ENCODE measurements around the gene APP. TPM values are rescaled to one million over a fixed set of nuclear protein-coding genes. Genes with fewer than 3 reads are reported as not detected.

The APP gene
- total RNA-seq, 4 donors from 2014 or later, result 471 to 1,291 (median 672) TPM

- peak overlapping the region in 3 of 4 donors; percentile 37 to 58 (median 38) for H3K27ac ChIP-seq
- intact Hi-C loops (cut with DNase I; ENCODE audit: low total_unique reads), result no loop called here
- no peaks in the 10 kb centered on the region for H3K36me3 ChIP-seq
- H3K4me3 ChIP-seq, result no peak overlapping the region
- 46 to 53% methylated on average over 4 of the region's 4 CpGs for WGBS, 2 donors (ENCODE audit: low coverage in 1 of 2)
- in situ Hi-C loops (cut with MboI; ENCODE audit: low pct_ligation_motif_present in 1 of 4, low pct_unique_long_range_greater_than_20kb in 1 of 4, low sequenced_read_pairs in 3 of 4), result no loop called here
- no peaks in the 10 kb centered on the region for H3K27me3 ChIP-seq
- no peaks in the 10 kb centered on the region for H3K9me3 ChIP-seq
- TF ChIP-seq, protein P1, sequence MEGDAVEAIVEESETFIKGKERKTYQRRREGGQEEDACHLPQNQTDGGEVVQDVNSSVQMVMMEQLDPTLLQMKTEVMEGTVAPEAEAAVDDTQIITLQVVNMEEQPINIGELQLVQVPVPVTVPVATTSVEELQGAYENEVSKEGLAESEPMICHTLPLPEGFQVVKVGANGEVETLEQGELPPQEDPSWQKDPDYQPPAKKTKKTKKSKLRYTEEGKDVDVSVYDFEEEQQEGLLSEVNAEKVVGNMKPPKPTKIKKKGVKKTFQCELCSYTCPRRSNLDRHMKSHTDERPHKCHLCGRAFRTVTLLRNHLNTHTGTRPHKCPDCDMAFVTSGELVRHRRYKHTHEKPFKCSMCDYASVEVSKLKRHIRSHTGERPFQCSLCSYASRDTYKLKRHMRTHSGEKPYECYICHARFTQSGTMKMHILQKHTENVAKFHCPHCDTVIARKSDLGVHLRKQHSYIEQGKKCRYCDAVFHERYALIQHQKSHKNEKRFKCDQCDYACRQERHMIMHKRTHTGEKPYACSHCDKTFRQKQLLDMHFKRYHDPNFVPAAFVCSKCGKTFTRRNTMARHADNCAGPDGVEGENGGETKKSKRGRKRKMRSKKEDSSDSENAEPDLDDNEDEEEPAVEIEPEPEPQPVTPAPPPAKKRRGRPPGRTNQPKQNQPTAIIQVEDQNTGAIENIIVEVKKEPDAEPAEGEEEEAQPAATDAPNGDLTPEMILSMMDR (IDR thresholded peaks at IDR 0.05), result no peak
- TF ChIP-seq POLR2AphosphoS5 (IDR thresholded peaks at IDR 0.05) (no peak), EP300 (IDR thresholded peaks at IDR 0.05; ENCODE audit: low read depth) (no peak), POLR2A (IDR thresholded peaks at IDR 0.05) (no peak)
- DNase-seq, result no peak
- peaks cover 0 to 4% (median 0%) of the 10 kb centered on the region in 4 donors for H3K4me1 ChIP-seq
These were observed 332.9 kb downstream of the APP start for GRCh38 chr21:25837533-25838265.

DNA sequence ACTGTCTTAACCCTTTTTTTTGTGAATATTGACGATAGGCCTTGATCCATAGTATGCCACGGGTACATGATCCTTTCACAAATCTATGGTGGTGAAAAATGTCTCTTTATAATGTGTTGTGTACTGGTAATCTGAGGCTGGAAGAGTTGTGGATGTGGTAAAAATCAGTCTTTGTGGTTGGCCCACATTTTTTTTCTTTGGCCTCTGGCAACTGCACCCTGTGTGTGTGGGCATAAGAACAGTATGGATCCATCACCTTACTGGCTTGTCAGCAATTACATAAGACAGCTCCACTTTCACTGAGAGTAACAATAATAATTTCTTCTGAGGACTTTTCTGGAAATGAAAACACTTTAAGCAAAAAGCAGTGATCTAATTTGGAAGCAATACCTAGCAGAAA, 334.2 kb downstream of the APP start:
- no peaks in the 10 kb centered on the region for H3K9me3 ChIP-seq
- in situ Hi-C loops (cut with MboI; ENCODE audit: low pct_ligation_motif_present in 1 of 4, low pct_unique_long_range_greater_than_20kb in 1 of 4, low sequenced_read_pairs in 3 of 4), result no loop called here

GRCh38 chr21:25834381-25834780, 336.2 kb downstream of the APP start:
- Histone ChIP-seq H3K9me3 (no peaks in the 10 kb centered on the region), H3K36me3 (no peaks in the 10 kb centered on the region), H3K4me3 (no peak overlapping the region), H3K4me1 (peaks cover 0 to 4% (median 0%) of the 10 kb centered on the region in 4 donors), H3K27ac (no peak overlapping the region), H3K27me3 (no peaks in the 10 kb centered on the region)
- TF ChIP-seq POLR2A (IDR thresholded peaks at IDR 0.05) (no peak), EP300 (IDR thresholded peaks at IDR 0.05; ENCODE audit: low read depth) (no peak), POLR2AphosphoS5 (IDR thresholded peaks at IDR 0.05) (no peak)
- TF ChIP-seq, protein P1 (IDR thresholded peaks at IDR 0.05), result no peak
- 64 to 71% methylated on average over 1 to 3 of the region's 3 CpGs for WGBS, 2 donors (ENCODE audit: low coverage in 1 of 2)
- DNase-seq, result no peak
- in situ Hi-C loops (cut with MboI; ENCODE audit: low pct_ligation_motif_present in 1 of 4, low pct_unique_long_range_greater_than_20kb in 1 of 4, low sequenced_read_pairs in 3 of 4), result no loop called here
- intact Hi-C loops (cut with DNase I; ENCODE audit: low total_unique reads), result no loop called here

More for the DNA sequence above, 334.2 kb downstream of the APP start:
- H3K4me1 ChIP-seq, result peaks cover 0 to 4% (median 0%) of the 10 kb centered on the region in 4 donors
- H3K27ac ChIP-seq, result peak overlapping the region in 3 of 4 donors; percentile 37 to 58 (median 38)
- H3K4me3 ChIP-seq, result no peak overlapping the region
- 93 to 100% methylated on average over 2 of the region's 2 CpGs for WGBS, 2 donors (ENCODE audit: low coverage in 1 of 2)
- H3K27me3 ChIP-seq, result no peaks in the 10 kb centered on the region
- no peaks in the 10 kb centered on the region for H3K36me3 ChIP-seq
- intact Hi-C loops (cut with DNase I; ENCODE audit: low total_unique reads), result no loop called here
- TF ChIP-seq POLR2A (IDR thresholded peaks at IDR 0.05), result no peak
- TF ChIP-seq, protein P1 (IDR thresholded peaks at IDR 0.05), result no peak
- no peak for DNase-seq

DNA sequence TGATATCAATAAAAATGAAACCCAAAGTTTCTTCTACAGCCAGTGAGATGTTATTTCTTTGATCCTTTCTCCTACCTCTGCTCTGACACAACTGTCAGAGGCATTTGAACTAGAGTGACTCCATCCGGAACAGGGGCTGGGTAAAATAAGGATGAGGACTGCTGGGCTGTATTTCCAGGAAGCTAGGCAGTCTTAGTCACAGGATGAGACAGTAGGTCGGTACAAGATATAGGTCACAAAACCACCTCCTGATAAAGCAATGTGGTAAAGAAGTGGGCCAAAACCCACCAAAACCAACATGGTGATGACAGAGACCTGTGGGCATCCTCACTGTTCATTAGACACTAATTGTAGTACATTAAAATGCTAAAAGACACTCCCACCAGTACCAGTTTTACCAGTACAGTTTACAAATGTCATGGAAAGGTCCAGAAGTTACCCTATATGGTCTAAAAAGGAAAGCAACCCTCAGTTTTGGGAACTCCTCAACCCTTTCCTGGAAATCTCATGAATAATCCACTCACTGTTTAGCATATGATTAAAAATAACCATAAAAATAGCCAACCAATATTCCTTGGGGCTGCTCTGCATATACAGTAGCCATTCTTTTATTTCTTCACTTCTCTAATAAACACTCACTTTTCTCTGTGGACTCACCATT, 339.1 kb downstream of the APP start:
- in situ Hi-C loops (cut with MboI; ENCODE audit: low pct_ligation_motif_present in 1 of 4, low pct_unique_long_range_greater_than_20kb in 1 of 4, low sequenced_read_pairs in 3 of 4) (no loop called here), intact Hi-C loops (cut with DNase I; ENCODE audit: low total_unique reads) (no loop called here)
- H3K4me3 ChIP-seq, result no peak overlapping the region
- DNase-seq, result no peak
- no peaks in the 10 kb centered on the region for H3K4me1 ChIP-seq
- H3K9me3 ChIP-seq, result no peaks in the 10 kb centered on the region
- TF ChIP-seq, protein P1 (IDR thresholded peaks at IDR 0.05), result no peak
- 68% methylated on average over 2 of the region's 2 CpGs; no CpG with 5 or more reads in 1 of the 2 donors for WGBS, 2 donors (ENCODE audit: low coverage in 1 of 2)
- no peaks in the 10 kb centered on the region for H3K27me3 ChIP-seq
- H3K36me3 ChIP-seq, result no peaks in the 10 kb centered on the region
- no peak overlapping the region for H3K27ac ChIP-seq

Small RNAs within 50 kb of the gene (small RNA-seq; reads per million reads assigned to genes)
- gene RNU6-123P (0 reads per million in 4 donors), gene RNU6-926P (0 reads per million in 4 donors)
